Endothelial cell (in vitro differentiated cells): Measurements from ENCODE around the gene SLC5A12. TPM values are rescaled to one million over a fixed set of nuclear protein-coding genes. Genes with fewer than 3 reads are reported as not detected.

ENCODE experiments used
- DNase-seq: peaks from one replicate; pipeline ENCODE4 v3.0.0; 2021; ENCODE audit warnings: low spot score
- H3K27ac Mint-ChIP-seq: one replicate; pipeline ENCODE4 v1.8.0; 2021; ENCODE audit warnings: mixed read lengths, inconsistent platforms; ENCODE audit not compliant: unreplicated experiment
- H3K27me3 Mint-ChIP-seq: one replicate; pipeline ENCODE4 v1.8.0; 2021; ENCODE audit warnings: mild to moderate bottlenecking, moderate library complexity, mixed read lengths, inconsistent platforms; ENCODE audit not compliant: unreplicated experiment
- H3K36me3 Mint-ChIP-seq: one replicate; pipeline ENCODE4 v1.8.0; 2021; ENCODE audit warnings: mild to moderate bottlenecking, low read depth, mixed read lengths, inconsistent platforms; ENCODE audit not compliant: unreplicated experiment
- H3K4me1 Mint-ChIP-seq: one replicate; pipeline ENCODE4 v1.8.0; 2021; ENCODE audit warnings: mild to moderate bottlenecking, mixed read lengths, inconsistent platforms; ENCODE audit not compliant: unreplicated experiment
- H3K4me3 Mint-ChIP-seq: one replicate; pipeline ENCODE4 v1.8.0; 2021; ENCODE audit warnings: mild to moderate bottlenecking, mixed read lengths, inconsistent platforms; ENCODE audit not compliant: unreplicated experiment
- H3K9me3 Mint-ChIP-seq: one replicate; pipeline ENCODE4 v1.8.0; 2021; ENCODE audit warnings: mixed read lengths, inconsistent platforms; ENCODE audit not compliant: unreplicated experiment
- total RNA-seq: library from RNA; stranded (reverse); fragmentation: NEBNext Ultra II Directional; extraction: Animal tissue kit (Norgen Biotek cat#: 25700); gene quantifications from one replicate; pipeline ENCODE4 v1.2.1, GENCODE V29; 2021; ENCODE audit not compliant: unreplicated experiment
- TF ChIP-seq, protein P1 (sequence below): fragments of 200-600 bp; sonication (generic); IDR thresholded peaks from one replicate; pipeline ENCODE4 v1.5.0; 2021; ENCODE audit warnings: antibody characterized with exemption; ENCODE audit not compliant: unreplicated experiment

The SLC5A12 gene
- total RNA-seq, 1 donor from 2014 or later, result 0.21 TPM

DNA sequence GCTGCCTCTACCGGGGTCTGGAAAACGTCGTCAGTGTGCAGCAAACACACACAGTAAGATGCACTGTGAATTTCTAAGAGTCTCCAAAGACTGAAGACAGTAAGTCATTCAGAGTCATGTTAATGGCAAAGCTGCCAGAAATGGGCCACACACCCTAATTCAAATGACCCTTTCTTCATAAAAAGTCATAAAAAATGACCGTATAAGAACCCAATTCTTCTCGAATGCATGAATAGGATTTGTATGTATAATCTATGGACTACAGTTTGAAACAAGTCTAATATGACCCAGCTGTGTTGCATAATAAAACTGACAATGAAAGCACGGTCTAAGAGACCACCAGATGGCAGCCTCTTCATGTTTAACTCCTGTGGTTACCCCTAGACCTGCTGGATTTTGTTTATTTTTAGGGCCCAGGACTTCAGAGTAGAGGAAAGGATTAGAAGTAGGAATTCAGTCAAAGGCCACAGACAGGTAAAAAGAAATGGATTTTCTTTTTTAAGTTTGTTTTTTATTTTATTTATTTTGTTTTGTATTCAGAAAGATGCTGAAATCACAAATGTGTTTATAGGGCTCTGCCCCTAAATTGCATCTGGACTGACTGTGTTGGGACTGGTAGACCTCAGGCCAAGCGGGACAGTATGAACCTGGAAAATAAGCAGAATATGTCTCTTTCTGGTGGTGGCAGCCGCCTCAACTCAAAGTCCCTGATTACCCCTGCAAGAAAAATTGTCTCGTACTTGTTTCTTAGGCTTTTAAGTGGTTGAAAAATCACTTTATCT lies 32.1 kb upstream of the SLC5A12 start:
- no peak overlapping the region for H3K4me3 Mint-ChIP-seq
- peak; percentile 33 for DNase-seq
- no peak overlapping the region for H3K27ac Mint-ChIP-seq
- H3K27me3 Mint-ChIP-seq, result no peaks in the 10 kb centered on the region
- TF ChIP-seq, protein P1, sequence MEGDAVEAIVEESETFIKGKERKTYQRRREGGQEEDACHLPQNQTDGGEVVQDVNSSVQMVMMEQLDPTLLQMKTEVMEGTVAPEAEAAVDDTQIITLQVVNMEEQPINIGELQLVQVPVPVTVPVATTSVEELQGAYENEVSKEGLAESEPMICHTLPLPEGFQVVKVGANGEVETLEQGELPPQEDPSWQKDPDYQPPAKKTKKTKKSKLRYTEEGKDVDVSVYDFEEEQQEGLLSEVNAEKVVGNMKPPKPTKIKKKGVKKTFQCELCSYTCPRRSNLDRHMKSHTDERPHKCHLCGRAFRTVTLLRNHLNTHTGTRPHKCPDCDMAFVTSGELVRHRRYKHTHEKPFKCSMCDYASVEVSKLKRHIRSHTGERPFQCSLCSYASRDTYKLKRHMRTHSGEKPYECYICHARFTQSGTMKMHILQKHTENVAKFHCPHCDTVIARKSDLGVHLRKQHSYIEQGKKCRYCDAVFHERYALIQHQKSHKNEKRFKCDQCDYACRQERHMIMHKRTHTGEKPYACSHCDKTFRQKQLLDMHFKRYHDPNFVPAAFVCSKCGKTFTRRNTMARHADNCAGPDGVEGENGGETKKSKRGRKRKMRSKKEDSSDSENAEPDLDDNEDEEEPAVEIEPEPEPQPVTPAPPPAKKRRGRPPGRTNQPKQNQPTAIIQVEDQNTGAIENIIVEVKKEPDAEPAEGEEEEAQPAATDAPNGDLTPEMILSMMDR, result peak; percentile 45
- H3K4me1 Mint-ChIP-seq, result no peaks in the 10 kb centered on the region
- no peaks in the 10 kb centered on the region for H3K9me3 Mint-ChIP-seq
- H3K36me3 Mint-ChIP-seq, result no peaks in the 10 kb centered on the region

DNA sequence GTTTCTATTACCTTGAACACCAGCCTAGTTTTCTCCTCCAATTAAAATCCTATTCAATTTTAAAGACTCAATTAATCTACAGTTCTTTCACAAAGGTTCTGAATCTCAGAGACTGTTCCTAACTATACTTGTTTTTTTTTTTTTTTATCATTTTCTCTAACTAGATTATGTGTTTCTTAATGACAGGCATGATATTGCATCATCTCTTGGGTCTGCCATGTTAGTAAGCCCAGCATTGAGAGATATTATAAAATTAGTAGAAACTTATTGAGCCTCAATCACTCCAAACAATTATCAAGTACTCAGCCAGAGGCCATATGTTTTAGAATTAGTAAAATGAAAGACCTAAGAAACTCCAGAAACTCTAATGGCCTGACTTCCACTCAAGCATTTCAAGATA lies 28.1 kb upstream of the SLC5A12 start:
- Mint-ChIP-seq H3K36me3 (no peaks in the 10 kb centered on the region), H3K27me3 (no peaks in the 10 kb centered on the region), H3K27ac (no peak overlapping the region), H3K4me3 (no peak overlapping the region), H3K4me1 (no peaks in the 10 kb centered on the region), H3K9me3 (no peaks in the 10 kb centered on the region)
- no peak for DNase-seq
- TF ChIP-seq, protein P1, result no peak

DNA sequence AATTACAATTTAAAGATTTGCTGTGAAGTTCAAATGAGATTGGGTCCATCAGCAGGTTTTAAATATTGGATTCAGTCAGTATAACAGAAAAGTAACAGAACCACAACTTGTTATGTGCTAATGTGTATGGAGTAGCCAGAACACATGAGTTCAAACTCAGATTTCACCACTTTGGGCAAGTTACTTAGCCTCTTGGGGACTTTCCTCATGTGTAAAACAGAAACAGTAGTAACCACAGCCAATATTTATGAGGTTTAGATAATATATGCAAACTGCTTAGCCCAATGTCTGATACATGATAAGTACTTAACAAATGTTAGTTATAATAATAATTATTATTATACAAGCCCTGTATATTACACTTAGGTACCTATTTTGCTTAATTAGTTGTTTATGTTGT lies 21.8 kb upstream of the SLC5A12 start:
- H3K9me3 Mint-ChIP-seq, result no peaks in the 10 kb centered on the region
- H3K27me3 Mint-ChIP-seq, result no peaks in the 10 kb centered on the region
- no peaks in the 10 kb centered on the region for H3K4me1 Mint-ChIP-seq
- H3K27ac Mint-ChIP-seq, result no peak overlapping the region
- no peaks in the 10 kb centered on the region for H3K36me3 Mint-ChIP-seq
- no peak for DNase-seq
- TF ChIP-seq, protein P1, result no peak
- H3K4me3 Mint-ChIP-seq, result no peak overlapping the region

DNA sequence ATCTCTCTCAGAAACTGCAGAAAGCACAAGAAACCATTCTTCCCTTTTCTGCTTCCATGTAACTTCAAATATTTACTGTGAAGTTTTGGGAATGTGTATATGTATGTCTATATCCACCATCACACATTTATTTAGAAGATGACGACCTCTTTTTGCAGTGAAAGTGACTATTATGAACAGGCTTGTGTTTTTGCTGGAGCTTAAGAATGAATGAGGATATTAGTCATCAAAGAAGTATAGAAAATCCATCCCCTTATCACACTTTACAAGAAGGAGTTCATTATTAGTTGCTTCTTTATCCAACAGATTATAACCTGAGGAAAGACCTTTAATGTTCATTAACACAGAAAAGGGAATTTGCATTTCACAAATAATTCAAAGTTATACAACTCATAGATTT lies 21.1 kb upstream of the SLC5A12 start:
- H3K4me3 Mint-ChIP-seq, result no peak overlapping the region
- H3K9me3 Mint-ChIP-seq, result no peaks in the 10 kb centered on the region
- no peaks in the 10 kb centered on the region for H3K36me3 Mint-ChIP-seq
- H3K27me3 Mint-ChIP-seq, result no peaks in the 10 kb centered on the region
- H3K27ac Mint-ChIP-seq, result no peak overlapping the region
- TF ChIP-seq, protein P1, result no peak
- no peak for DNase-seq
- H3K4me1 Mint-ChIP-seq, result no peaks in the 10 kb centered on the region

DNA sequence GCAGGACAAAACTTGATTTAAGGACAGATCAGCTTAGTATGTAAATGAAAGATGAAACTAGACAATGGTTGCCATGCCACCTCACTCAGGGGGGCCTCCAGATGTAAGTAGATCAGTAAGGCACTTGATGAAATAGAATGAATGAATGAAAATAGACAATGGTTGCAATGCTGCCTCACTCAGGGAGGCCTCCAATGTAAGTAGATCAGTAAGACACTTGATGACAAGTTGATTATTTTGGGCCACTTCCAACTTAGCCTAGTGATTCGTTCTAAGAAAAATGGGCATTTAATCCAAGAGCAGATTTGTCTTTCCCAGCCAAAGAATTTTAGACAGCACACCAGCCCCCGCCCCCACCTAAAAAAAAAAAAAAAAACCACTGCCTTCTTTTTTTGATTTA lies 19.2 kb upstream of the SLC5A12 start:
- Mint-ChIP-seq H3K27ac (no peak overlapping the region), H3K27me3 (no peaks in the 10 kb centered on the region), H3K4me1 (no peaks in the 10 kb centered on the region), H3K4me3 (no peak overlapping the region), H3K9me3 (no peaks in the 10 kb centered on the region), H3K36me3 (no peaks in the 10 kb centered on the region)
- TF ChIP-seq, protein P1, result no peak
- no peak for DNase-seq
